ENCODE measurements around the gene SIGLEC12. TPM values are rescaled to one million over a fixed set of nuclear protein-coding genes. Genes with fewer than 3 reads are reported as not detected.

The SIGLEC12 gene
- total and polyA plus RNA-seq, 12 donors: 0.10 to 0.70 TPM; not detected in 10

DNA sequence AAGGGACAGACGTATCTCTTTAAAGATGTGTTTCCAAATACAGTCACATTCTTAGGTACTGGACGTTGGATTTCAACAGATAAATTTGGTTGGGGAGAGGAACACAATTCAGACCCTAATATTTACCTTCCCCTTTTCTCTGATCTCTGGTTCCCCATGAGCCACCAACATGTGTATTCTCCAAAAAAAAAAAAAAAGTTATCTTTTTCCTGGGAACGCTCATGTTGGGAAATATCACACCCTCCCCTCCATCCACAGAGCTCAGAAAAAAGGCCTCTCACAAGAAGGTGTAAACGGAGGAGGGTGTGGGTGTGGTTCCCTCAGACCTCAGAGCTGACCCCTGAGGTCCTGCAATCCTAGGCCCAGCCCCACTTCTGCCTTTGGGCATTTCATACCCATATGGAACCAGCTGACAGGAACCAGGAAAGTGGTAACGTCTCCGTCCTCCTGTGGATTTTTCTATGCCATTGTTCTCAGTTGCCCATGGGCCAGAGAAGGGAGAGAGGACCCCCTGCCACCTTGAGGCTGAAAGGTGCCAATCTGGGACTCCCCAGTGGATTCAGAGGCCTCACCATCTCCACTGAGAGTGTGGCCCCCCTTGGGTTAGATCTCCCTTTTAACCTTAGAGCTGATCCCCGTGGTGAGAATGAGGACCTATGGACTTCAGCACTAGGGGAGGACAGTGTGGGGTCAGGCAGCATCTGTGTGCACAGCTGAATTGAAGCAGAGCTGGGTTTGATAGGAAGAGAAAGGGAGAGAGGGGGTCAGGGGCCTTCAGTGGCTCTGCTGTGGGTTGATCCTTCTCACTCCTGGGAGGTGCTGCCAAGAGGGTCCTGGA lies 8.4 kb upstream of the SIGLEC12 start:
- TF ChIP-seq, protein P1, sequence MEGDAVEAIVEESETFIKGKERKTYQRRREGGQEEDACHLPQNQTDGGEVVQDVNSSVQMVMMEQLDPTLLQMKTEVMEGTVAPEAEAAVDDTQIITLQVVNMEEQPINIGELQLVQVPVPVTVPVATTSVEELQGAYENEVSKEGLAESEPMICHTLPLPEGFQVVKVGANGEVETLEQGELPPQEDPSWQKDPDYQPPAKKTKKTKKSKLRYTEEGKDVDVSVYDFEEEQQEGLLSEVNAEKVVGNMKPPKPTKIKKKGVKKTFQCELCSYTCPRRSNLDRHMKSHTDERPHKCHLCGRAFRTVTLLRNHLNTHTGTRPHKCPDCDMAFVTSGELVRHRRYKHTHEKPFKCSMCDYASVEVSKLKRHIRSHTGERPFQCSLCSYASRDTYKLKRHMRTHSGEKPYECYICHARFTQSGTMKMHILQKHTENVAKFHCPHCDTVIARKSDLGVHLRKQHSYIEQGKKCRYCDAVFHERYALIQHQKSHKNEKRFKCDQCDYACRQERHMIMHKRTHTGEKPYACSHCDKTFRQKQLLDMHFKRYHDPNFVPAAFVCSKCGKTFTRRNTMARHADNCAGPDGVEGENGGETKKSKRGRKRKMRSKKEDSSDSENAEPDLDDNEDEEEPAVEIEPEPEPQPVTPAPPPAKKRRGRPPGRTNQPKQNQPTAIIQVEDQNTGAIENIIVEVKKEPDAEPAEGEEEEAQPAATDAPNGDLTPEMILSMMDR (IDR thresholded peaks at IDR 0.05): no peak
- H3K36me3 ChIP-seq: no peaks in the 10 kb centered on the region
- no peaks in the 10 kb centered on the region for H3K9me3 ChIP-seq
- peaks cover 0 to 50% (median 34%) of the 10 kb centered on the region in 7 donors for H3K27me3 ChIP-seq
- peaks cover 0 to 22% (median 0%) of the 10 kb centered on the region in 9 donors for H3K4me1 ChIP-seq
- intact Hi-C loops (cut with DNase I): loop anchor here in 2 of 10 donors (5.0 to 10.0 kb wide), 2 partner anchors 173 to 175 kb away; no protein-coding TSS in a partner anchor
- DNase-seq: no peak
- ATAC-seq: no peak
- WGBS, 2 donors: 55 to 56% methylated on average over 7 of the region's 7 CpGs
- H3K4me3 ChIP-seq: no peak overlapping the region
- no peak overlapping the region for H3K27ac ChIP-seq

DNA sequence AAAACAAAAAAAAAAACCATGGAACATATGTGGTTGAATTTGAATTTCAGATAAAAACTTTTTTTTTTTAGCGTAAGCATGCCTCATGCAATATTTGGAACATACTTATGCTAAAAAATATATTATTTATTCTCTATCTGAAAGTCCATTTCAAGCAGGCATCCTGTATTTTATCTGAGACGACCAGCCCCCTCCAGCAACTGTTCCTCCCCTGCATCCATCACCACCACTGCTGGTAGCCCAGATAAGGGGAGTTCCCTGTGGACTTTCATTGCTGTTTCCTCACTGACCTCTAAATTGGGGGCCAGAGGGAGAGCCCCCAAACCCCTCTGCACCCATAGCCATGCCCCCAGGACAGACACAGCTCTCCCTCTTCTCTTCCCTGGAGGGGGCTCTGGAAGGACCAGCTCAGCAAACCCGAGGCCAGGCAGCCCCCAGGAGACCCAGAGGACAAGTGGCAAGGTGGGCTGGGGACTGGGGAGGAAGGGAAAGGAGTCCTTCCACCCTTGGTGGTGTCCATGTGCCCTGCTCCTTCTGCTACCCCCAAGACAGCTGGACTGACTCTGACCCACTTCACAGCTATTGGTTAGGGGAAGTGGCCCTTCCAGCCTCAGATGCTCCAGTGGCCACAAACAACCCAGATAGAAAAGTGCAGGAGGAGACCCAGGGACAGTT lies 6.6 kb upstream of the SIGLEC12 start:
- H3K4me1 ChIP-seq: peaks cover 0 to 28% (median 0%) of the 10 kb centered on the region in 9 donors
- no peak overlapping the region for H3K4me3 ChIP-seq
- DNase-seq: no peak
- ATAC-seq: no peak
- intact Hi-C loops (cut with DNase I): no loop called here
- H3K27ac ChIP-seq: peak overlapping the region in 1 of 10 donors; percentile 31
- TF ChIP-seq, protein P1 (IDR thresholded peaks at IDR 0.05): no peak
- WGBS, 2 donors: 43 to 44% methylated on average over 3 of the region's 3 CpGs
- peaks cover 0 to 44% (median 34%) of the 10 kb centered on the region in 7 donors for H3K27me3 ChIP-seq
- H3K9me3 ChIP-seq: peaks cover 0 to 13% (median 3%) of the 10 kb centered on the region in 11 donors
- H3K36me3 ChIP-seq: no peaks in the 10 kb centered on the region

DNA sequence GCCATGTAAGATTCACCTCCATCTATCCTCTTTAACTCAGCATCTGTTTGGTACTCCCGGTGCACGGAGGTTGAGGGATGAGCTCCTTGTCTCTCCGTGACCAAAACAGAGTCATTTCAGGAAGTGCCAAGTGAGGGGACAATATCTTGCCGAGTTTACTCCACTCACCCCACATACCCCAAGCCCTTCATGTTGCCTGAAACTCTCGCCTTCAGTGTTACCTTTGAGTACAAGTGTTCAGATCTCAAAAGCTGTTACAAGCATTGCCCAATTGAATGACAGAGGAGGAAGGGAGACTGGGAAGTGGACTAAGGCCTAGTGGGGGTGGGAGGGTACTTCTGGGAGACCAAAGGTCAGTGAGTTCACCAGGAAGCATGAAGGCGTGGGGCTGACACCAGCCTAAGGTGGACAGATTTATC lies 6.0 kb upstream of the SIGLEC12 start:
- H3K27me3 ChIP-seq: peaks cover 0 to 40% (median 29%) of the 10 kb centered on the region in 7 donors

DNA sequence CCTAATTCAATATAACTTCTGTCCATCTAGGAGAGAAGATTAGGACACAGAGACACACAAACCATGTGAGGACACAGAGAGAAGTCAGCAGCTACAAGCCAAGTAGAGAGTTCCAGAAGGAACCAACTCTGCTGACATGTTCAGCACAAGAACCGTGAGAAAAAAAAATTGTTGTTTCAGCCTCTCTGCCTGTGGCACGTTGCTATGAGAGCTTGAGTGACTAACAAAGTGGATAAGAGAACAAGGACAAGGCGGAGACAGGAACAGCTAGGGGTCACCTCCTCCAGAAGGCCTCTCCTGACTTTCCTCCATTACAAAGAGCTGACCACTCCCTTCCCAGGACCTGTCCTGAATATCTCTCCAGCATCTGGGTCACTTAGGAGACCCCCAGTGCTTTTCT lies 5.6 kb upstream of the SIGLEC12 start:
- WGBS, 2 donors: 41 to 58% methylated on average over 3 of the region's 3 CpGs

More for the DNA sequence above, 6.0 kb upstream of the SIGLEC12 start:
- WGBS, 2 donors: 61 to 65% methylated on average over 6 of the region's 6 CpGs
- intact Hi-C loops (cut with DNase I): no loop called here
- H3K4me3 ChIP-seq: no peak overlapping the region
- peaks cover 0 to 13% (median 3%) of the 10 kb centered on the region in 11 donors for H3K9me3 ChIP-seq
- DNase-seq (no peak), ATAC-seq (no peak)
- TF ChIP-seq, protein P1 (IDR thresholded peaks at IDR 0.05): no peak
- peaks cover 0 to 33% (median 0%) of the 10 kb centered on the region in 9 donors for H3K4me1 ChIP-seq
- no peaks in the 10 kb centered on the region for H3K36me3 ChIP-seq
- peak overlapping the region in 1 of 10 donors; percentile 45 for H3K27ac ChIP-seq

More for the DNA sequence above, 5.6 kb upstream of the SIGLEC12 start:
- Histone ChIP-seq H3K36me3 (no peaks in the 10 kb centered on the region), H3K4me3 (no peak overlapping the region), H3K27ac (peak overlapping the region in 1 of 10 donors; percentile 45), H3K9me3 (peaks cover 0 to 13% (median 3%) of the 10 kb centered on the region in 11 donors), H3K4me1 (peaks cover 0 to 38% (median 0%) of the 10 kb centered on the region in 9 donors), H3K27me3 (peaks cover 0 to 35% (median 28%) of the 10 kb centered on the region in 7 donors)
- ATAC-seq: peak in 2 of 8 donors; percentile 33 to 44
- DNase-seq: no peak
- intact Hi-C loops (cut with DNase I): no loop called here
- TF ChIP-seq, protein P1 (IDR thresholded peaks at IDR 0.05): no peak

Measured in heart right ventricle (tissue), 16 donors.